ENCODE measurements around the gene BEND7. TPM values are rescaled to one million over a fixed set of nuclear protein-coding genes. Genes with fewer than 3 reads are reported as not detected.
A peak's percentile ranks its signal among the peaks of the same experiment; 100 is the strongest.
"Not testable (repeated sequence)": the region's sequence is repeated elsewhere in the genome, so short reads cannot be mapped to it uniquely, and the experiment has no call there.

Gene BEND7
- total RNA-seq, 2 donors from 2014 or later: 19.2 to 20.4 TPM

DNA sequence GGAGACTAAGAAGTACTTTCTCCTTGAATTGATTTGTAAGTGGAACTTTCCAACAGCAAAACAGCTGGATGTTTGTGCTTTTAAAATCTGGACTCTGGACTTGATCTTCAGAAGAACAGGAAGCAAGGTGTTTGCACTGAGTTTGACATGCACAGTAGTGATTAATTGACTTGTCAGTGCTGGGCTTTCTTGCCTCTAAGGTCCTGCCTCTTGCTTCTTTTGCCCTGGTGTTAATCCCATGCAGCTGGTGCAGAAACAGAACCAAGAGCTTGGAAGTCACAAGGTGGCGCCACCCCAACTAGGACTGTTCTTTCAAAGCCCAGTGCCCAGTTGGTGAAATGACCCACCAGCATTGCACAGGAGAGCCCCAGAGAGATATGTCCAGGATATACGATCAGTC is 114.0 kb downstream of the BEND7 start:
- Histone ChIP-seq H3K4me3 (no peak overlapping the region), H3K36me3 (no peaks in the 10 kb centered on the region), H3K4me1 (no peaks in the 10 kb centered on the region), H3K27ac (no peak overlapping the region), H3K27me3 (no peaks in the 10 kb centered on the region), H3K9me3 (no peaks in the 10 kb centered on the region), H3K9ac (ENCODE audit: low read depth in 2 of 2, low read length in 2 of 2) (no peak overlapping the region)
- TF ChIP-seq, protein P1, sequence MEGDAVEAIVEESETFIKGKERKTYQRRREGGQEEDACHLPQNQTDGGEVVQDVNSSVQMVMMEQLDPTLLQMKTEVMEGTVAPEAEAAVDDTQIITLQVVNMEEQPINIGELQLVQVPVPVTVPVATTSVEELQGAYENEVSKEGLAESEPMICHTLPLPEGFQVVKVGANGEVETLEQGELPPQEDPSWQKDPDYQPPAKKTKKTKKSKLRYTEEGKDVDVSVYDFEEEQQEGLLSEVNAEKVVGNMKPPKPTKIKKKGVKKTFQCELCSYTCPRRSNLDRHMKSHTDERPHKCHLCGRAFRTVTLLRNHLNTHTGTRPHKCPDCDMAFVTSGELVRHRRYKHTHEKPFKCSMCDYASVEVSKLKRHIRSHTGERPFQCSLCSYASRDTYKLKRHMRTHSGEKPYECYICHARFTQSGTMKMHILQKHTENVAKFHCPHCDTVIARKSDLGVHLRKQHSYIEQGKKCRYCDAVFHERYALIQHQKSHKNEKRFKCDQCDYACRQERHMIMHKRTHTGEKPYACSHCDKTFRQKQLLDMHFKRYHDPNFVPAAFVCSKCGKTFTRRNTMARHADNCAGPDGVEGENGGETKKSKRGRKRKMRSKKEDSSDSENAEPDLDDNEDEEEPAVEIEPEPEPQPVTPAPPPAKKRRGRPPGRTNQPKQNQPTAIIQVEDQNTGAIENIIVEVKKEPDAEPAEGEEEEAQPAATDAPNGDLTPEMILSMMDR (IDR thresholded peaks at IDR 0.05): no peak
- DNase-seq: peak; percentile 53
- intact Hi-C loops (cut with DNase I): no loop called here

DNA sequence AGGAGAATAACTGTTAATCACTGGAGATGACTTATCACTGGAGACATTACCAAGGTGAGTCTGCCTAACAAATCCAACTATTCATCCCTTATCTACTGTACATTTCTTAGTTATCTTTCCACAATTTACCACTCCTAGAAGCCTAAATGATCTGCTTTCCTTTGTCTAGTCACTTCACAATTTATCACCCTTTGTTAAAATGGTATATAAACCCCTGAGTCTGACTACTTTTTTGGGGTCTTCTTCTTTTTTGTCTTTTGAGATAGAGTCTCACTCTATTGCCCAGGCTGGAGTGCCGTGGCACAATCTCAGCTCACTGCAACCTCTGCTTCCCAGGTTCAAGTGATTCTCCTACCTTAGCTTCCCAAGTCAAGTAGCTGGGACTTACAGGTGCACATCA is 114.7 kb downstream of the BEND7 start:
- H3K27ac ChIP-seq: no peak overlapping the region
- H3K9ac ChIP-seq (ENCODE audit: low read depth in 2 of 2, low read length in 2 of 2): no peak overlapping the region
- no peaks in the 10 kb centered on the region for H3K36me3 ChIP-seq
- H3K4me3 ChIP-seq: no peak overlapping the region
- TF ChIP-seq, protein P1 (IDR thresholded peaks at IDR 0.05): no peak
- no peaks in the 10 kb centered on the region for H3K9me3 ChIP-seq
- no peaks in the 10 kb centered on the region for H3K4me1 ChIP-seq
- no peak for DNase-seq
- intact Hi-C loops (cut with DNase I): no loop called here
- H3K27me3 ChIP-seq: no peaks in the 10 kb centered on the region

DNA sequence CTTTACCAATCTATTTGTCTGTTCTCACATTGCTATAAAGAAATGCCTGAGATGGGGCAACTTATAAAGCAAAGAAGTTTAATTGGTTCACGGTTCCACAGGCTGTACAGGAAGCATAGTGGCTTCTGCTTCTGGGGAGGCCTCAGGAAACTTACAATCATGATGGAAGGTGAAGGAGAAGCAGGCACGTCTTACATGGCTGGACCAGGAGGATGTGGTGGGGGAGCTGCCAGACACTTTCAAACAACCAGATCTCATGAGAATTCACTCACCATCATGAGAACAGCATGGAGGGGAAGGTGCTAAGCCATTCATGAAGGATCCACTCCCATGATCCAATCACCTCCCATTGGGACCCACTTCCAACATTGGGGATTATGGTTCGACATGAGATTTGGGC is 115.9 kb downstream of the BEND7 start:
- TF ChIP-seq, protein P1 (IDR thresholded peaks at IDR 0.05): no peak
- intact Hi-C loops (cut with DNase I): no loop called here

DNA sequence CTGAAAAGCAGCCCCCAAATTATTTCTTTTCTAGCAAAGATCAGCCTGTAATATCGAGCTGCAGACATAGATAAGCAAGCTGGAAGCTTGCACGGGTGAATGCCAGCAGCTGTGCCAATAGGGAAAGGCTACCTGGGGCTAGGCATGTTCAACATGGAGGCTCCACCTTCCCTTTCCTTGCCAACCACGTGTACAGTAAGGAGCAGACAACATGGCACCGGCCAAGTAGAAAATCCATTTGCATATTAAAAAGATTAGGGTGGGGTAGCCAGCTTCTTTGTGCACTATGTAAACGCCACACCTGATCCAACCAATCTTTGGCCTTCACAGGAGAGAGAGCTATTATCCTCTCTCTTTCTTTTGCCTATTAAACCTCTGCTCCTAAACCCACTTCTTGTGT is 124.0 kb downstream of the BEND7 start:
- TF ChIP-seq, protein P1 (IDR thresholded peaks at IDR 0.05): no peak
- H3K4me1 ChIP-seq: no peaks in the 10 kb centered on the region
- no peak overlapping the region for H3K27ac ChIP-seq
- H3K27me3 ChIP-seq: no peaks in the 10 kb centered on the region
- H3K9ac ChIP-seq (ENCODE audit: low read depth in 2 of 2, low read length in 2 of 2): no peak overlapping the region
- DNase-seq: peak; percentile 33
- H3K9me3 ChIP-seq: no peaks in the 10 kb centered on the region
- no peak overlapping the region for H3K4me3 ChIP-seq
- intact Hi-C loops (cut with DNase I): no loop called here
- H3K36me3 ChIP-seq: no peaks in the 10 kb centered on the region

More for the DNA sequence above, 115.9 kb downstream of the BEND7 start:
- no peak overlapping the region for H3K9ac ChIP-seq (ENCODE audit: low read depth in 2 of 2, low read length in 2 of 2)
- H3K4me3 ChIP-seq: no peak overlapping the region
- H3K36me3 ChIP-seq: no peaks in the 10 kb centered on the region
- H3K4me1 ChIP-seq: no peaks in the 10 kb centered on the region
- no peaks in the 10 kb centered on the region for H3K9me3 ChIP-seq
- no peak overlapping the region for H3K27ac ChIP-seq
- no peaks in the 10 kb centered on the region for H3K27me3 ChIP-seq
- DNase-seq: no peak

DNA sequence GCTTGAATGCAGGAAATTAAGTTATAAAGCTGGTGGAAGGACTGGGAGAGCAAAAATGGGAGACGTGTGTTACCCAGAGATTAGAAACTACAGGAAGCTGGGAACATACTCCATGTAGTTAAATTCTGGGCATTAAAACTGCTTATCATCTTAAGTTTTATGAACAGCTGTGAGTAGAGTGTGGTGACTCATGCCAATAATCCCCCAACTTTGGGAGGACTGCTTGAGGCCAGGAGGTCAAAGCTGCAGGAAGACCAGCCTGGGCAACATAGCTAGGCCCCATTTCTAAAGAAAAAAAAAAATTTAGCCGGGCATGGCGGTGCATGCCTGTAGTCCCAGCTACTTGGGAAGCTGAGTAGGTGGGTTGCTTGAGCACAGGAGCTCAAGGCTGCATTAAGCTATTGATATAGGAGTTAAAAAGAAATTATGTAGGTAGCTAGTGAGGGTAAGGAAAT is 124.5 kb downstream of the BEND7 start:
- H3K27me3 ChIP-seq: no peaks in the 10 kb centered on the region
- H3K27ac ChIP-seq: no peak overlapping the region
- no peak overlapping the region for H3K9ac ChIP-seq (ENCODE audit: low read depth in 2 of 2, low read length in 2 of 2)
- TF ChIP-seq, protein P1 (IDR thresholded peaks at IDR 0.05): no peak
- H3K4me1 ChIP-seq: no peaks in the 10 kb centered on the region
- no peaks in the 10 kb centered on the region for H3K36me3 ChIP-seq
- no peaks in the 10 kb centered on the region for H3K9me3 ChIP-seq
- H3K4me3 ChIP-seq: no peak overlapping the region
- intact Hi-C loops (cut with DNase I): no loop called here
- DNase-seq: no peak

DNA sequence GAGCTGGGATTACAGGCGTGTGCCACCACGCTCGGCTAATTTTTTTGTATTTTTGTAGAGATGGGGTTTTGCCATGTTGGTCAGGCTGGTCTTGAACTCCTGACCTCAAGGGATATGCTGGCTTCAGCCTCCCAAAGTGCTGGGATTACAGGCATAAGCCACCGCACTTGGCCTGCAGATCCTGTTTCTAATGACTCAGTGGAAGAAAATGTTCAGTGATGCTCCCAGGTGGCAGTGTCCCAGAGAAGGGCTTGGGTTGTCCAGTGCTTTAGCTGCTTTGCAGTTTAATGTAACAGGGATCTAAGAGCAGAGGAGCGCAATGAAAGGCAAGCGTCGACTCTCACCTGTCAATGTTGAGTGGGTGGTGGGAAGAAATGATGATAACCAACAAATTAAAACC is 125.4 kb downstream of the BEND7 start:
- H3K9me3 ChIP-seq; H3K9ac ChIP-seq (ENCODE audit: low read depth in 2 of 2, low read length in 2 of 2); DNase-seq; H3K27ac ChIP-seq; intact Hi-C loops (cut with DNase I); H3K36me3 ChIP-seq; H3K27me3 ChIP-seq; H3K4me1 ChIP-seq; H3K4me3 ChIP-seq: not testable (repeated sequence)
